Retina (tissue), 1 donor: ENCODE measurements around the gene KNSTRN.
A peak's percentile ranks its signal among the peaks of the same experiment; 100 is the strongest.

Experiments used
- DNase-seq: peaks from one replicate; pipeline ENCODE4 v3.0.0-alpha.2; 2016

Gene KNSTRN

DNA sequence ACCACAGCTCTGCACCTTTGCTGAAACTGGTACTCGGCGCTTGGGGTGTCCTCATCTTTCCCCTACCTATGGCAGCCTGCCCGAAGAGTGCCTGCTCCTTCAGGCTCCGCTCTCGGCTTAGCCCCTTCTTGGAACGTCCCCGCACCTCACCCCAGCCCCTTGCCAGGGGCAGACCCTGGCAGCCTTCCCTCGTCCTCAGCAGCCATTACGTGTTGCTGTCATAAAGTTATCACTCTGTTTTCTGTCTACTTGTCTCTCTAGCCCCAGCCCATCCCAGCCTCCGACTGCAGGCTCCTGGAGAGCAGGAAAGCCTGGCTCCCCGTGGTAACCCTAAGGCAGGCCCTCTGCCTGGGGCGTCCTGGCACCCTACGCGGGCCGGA, 53.2 kb downstream of the KNSTRN start:
- DNase-seq, result peak; percentile 40

DNA sequence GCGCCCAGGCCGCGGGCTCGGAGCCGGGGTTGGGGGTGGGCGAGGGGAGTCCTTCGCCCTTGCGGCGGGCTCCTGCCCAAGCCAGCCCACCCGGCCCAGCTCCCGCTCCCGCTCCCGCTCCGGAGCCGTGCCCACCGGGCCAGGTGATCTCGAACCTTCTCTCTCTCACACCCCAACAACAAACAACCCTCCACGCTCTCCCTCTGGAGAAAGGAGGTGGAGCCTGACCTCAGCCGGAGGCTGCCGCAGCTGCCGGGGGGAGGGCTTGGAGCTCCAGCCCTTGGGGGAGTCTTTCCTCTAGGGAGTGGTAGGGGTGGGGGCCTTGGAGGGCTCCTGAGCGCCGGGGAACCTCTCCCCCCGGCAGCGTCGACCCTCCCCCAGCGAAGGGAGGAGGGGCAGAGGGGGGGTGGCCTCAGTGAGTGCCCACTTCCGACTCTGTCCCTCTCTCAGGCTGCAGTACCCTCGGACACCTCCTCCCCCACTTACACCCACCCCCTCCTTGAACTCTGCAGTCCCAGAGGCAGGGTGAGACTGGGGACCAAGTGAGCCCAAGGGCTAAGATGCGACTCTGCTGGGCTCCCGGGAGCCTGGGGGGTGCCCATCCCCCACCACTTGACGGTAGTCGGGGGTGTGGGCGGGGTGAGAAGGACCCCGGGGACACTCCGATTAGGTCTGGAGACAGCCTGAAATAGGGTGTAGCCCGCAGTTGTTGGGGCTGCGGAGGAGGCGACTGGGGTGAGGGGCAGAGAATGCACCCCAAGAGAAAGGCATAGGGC, 53.8 kb downstream of the KNSTRN start:
- peak; percentile 54 for DNase-seq

DNA sequence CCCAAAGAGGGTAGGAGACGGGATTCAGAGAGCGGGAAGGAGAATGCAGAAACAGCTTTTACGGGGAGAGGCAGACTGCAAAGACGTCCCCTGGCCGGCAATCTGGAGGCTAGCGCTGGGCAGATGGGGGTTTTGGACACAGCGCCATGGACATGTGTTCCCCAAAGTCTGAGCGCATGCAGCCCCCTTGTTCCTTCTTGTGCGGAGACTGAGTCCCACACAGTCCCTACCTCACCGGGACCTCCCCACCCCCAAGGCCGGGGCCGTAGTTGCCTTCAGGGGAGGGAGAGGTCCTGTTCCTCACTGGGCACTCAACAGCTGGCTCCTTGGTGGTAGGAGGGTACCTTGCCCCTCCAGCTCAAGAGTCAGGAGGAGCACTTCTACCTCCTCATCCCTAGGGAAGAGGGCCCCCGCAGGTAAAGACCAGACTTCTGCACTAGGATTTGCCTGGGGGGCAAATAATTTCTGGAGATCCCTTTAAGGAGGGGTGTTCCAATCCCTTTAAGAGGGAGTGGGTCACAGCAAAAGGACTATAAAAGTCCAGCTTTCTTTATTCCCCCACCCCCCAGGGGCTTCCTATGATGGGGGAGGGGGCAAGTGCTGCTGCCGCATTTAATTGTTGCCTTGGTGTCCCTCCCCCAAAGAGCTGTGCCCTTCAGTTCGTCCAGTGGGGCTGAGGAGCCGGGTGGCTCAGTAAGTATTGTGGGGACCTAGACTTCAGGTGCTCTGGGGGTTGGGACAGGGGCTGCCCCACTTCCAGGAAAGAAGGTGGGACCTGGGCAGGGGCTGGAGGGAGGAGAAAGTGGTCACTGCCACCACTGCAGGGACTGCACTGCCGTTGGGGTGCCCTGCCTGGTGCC, 54.6 kb downstream of the KNSTRN start:
- DNase-seq, result peak; percentile 42

DNA sequence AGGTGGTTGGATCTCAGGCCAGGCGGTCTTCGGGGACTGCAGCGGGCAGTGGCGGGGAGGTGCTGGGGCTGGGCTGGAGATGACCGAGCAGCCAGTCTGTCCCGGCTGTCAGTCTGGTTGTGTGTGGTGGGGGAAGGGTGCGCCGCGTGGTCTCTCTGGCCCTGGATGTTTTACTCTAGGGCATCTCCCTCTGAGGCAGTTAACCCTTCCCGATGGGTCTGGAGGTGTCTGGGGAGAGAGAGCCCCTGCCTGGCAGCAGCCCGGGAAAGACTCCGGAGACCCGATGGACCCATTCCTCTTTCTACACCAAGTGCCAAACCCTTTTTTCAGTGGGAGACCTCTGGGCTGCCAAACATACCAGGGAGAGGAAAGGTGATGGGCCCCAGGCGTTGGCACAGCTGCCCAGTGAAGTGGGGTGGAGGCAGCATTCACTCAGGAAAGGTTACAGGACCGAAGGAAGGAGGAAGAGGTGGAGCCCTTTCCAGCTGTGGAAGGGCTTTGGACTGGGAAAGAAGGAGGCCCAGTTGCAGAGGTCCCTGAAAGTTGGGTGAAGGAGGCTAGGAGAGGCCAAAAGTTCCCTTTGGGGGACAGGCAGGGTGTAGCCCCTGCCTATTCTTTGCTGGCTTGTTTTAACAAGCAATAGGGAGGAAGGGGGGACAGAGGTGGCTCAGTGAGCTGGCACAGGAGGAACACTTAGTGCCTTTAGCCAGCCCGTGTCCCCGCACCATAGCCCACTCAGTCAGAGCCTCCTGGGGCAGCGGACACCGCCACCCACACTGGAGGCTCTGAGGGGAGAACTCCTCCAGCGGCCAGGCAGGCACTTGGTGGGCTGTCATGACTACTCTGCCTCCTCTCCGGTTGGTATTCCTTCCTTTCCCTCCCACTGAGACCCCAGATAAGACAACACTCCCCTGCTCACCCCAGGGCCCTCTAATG, 55.5 kb downstream of the KNSTRN start:
- DNase-seq, result no peak

- DNase-seq, result no peak
These were observed 56.2 kb downstream of the KNSTRN start for GRCh38 chr15:40438712-40439111.

GRCh38 chr15:40439461-40439959, 57.0 kb downstream of the KNSTRN start:
- DNase-seq, result peak; percentile 51

DNA sequence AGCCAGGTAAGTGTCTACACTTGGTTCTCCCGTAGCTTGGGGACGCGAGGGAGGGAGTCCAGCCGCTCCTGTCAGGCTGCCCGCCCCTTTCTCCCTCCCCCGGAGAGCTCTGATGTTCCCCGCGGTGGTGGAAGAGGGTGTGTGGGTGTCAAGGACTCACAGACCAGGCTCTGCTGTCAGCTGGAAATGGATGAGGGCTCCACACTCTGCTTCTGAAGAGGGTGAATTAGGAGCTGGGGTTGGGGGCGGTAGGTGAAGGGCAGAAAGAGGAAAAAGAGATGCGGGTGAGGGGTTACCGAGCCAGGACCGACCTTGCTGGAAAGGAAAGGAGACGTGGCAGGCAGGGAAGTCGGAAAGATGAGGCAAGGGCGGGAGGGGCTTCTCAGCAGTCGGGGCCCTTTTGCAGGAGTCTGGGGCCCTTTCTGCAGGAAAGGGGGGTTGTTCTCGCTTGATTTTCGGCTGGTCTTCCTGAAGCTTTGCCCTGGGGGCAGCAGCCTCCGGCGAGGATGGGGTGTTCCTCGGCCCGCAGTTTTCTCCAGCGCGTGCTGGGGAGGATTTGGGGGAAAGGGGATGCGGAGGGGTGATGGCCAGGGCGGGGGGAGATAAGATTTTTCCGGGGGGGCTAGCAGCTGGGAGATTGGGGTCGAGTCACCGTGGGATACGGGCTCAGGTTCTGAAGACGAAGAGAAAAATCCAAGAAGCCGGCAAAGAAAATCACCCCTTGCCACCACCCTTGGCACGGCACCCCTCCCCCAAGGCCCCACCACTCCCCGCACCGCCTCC, 57.6 kb downstream of the KNSTRN start:
- DNase-seq, result peak; percentile 62

DNA sequence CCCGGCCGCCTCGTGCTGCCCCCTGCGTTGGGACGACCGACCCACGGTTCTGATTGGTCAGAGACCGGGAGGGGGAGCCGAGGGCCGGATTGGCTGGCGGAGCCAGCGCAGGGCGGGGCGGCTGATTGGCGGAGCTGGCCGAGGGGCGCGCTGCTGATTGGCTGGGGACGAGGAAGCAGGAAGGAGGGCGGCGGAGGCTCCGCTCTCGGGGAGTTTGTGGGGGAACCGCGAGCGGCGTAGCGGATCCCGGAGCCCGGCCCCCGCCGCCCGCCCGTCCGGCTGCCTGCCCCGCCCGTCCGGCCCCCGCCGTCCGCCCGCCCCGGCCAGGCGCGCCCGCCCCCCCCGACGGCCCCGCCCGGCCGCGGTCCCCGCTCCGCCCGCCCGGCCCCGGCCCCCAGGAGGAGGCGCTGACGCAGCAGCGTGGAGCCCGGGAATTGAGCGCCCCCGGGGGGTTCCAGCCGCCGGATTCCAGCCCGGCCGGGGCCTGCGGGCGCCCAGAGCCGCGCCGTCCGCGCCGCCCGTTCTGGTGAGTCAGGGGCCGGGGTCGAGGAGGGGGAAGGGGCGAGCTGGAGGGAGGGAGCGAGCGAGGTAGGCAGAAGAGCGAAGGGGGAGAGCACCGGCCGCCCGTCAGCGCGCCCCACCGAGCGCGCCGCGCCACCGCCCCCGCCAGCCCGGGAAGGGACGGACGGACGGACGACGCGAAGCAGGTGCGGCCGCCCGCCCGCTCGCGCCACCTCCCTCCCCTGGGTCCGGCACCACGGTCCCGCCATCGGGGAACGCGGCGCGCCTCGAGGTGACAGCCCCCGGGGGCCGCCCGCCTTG, 58.4 kb downstream of the KNSTRN start, which contains the start of gene BAHD1:
Gene BAHD1 (plus strand): TSS at position 211 of the 822 bp plus-strand sequence. CDS start 17,512 bp downstream, outside the sequence.
- DNase-seq, result peak; percentile 87

DNA sequence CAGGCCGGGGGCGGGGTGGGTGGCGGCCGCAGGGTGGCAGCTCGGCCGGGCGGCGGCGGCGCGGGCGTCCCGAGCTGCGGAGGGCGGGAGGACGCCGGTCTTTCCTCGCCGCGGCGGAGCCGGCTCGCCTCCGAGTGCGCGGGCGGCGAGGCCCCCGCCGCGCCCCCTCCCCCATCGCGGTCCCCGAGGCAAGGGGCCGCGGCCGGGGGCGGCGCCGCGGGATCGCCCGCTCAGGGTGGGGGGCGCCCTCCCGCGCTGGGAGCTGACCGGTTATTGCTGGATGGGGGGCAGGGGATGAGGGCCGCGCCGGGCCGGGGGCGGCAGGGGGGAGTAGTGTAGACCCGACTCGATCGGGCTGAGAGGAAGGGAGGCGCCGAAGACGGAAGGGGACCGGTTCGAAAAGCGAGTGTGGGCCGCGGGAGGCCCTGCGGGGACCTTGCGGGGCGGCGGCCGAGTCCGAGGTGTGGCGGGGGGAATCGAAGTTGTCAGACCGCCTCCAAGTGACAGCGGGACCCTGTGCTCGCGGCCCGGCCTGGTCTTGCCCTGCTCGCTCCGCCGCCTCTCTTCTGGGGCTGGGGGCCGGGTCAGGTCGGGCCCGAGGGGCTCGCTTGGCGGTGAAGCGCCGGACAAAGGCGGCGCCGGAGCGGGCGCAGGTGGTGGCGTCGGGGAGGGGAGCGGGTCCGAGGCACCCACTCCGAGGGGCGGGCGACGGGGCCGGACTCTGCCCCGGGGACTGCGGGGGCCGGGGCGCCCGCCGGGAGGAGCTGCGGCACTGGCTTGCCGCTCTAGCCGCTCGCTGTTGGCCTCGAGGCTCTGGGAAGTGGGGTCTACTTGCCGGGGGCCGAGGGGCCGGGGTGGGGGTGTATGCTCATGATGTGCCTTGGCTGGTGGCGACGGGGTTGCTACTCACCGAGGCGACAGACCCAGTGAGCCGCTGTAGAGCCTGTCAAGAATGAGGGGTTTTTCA, 59.3 kb downstream of the KNSTRN start:
- peak; percentile 69 for DNase-seq

DNA sequence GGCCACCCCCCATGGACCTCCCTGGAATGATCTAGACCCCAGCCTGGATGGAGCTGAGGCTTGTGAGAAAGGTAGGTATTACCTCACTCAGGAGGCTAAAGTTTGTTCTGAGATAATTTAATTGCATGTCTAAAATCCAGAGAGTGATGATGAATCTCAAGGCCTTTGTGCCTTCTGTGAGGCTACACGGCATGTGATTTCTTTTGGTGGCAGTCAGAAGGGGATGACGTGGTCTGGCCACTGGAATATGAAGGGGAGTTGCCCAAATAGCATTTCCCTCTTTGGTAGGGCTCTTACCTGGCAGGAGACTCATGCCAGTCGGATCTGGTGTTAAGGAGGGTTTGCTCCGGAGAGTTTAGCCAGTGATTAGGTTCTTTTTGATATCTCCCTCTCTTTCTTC, 60.7 kb downstream of the KNSTRN start:
- no peak for DNase-seq

DNA sequence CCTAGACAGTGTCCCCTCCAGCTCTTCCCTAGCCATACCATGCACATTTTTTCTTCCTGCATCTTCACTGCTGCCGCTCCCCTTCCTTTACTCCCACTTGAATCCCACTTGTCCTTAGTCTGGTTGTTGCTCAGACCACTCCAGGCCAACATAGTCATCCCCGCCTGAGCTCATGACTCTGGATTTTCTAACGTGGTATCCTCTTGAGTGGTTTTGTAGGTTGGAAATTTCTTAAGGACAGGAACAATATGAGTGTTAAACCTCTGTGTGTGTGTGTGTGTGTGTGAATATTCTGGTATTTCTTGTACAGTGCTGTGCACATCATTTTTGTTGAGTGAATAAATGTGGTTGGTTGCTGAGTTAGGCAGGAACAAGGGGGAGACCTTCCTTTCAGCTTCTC, 61.3 kb downstream of the KNSTRN start:
- no peak for DNase-seq
